Keratinocyte (primary cell): ENCODE results near the gene SAMD14.

Experiments
- CTCF ChIP-seq, 3 experiments: IDR thresholded peaks in 1 of 3; conservative IDR thresholded peaks in 1 of 3; optimal IDR thresholded peaks in 1 of 3; 2 replicates in 2 of 3; 3 replicates in 1 of 3; pipeline versions ENCODE3 to v1.5.1; 2011; ENCODE audit warnings: low read length in 3 of 3, mild to moderate bottlenecking in 3 of 3, moderate library complexity in 2 of 3, control low read depth in 1 of 3, inconsistent platforms in 1 of 3; ENCODE audit not compliant: insufficient read depth in 2 of 3; ENCODE audit errors: extremely low read depth in 1 of 3
- EZH2 ChIP-seq: IDR thresholded peaks from one replicate; pipeline ENCODE4 v1.6.1; 2012; ENCODE audit warnings: inconsistent platforms, mild to moderate bottlenecking, low read length, moderate library complexity

GRCh38 chr17:50161023-50161910, 31.3 kb upstream of the SAMD14 start:
- peak; percentile 84 to 99 (median 94) for TF ChIP-seq CTCF (optimal IDR thresholded peaks at IDR 0.05 in 1 of 3, IDR thresholded peaks at IDR 0.05 in 1 of 3, conservative IDR thresholded peaks at IDR 0.05 in 1 of 3; ENCODE audit: extremely low read depth in 1 of 3, insufficient read depth in 2 of 3, low read length in 3 of 3)
- TF ChIP-seq EZH2 = no peak
